ENCODE results near the gene NEDD4L.

NEDD4L gene

DNA sequence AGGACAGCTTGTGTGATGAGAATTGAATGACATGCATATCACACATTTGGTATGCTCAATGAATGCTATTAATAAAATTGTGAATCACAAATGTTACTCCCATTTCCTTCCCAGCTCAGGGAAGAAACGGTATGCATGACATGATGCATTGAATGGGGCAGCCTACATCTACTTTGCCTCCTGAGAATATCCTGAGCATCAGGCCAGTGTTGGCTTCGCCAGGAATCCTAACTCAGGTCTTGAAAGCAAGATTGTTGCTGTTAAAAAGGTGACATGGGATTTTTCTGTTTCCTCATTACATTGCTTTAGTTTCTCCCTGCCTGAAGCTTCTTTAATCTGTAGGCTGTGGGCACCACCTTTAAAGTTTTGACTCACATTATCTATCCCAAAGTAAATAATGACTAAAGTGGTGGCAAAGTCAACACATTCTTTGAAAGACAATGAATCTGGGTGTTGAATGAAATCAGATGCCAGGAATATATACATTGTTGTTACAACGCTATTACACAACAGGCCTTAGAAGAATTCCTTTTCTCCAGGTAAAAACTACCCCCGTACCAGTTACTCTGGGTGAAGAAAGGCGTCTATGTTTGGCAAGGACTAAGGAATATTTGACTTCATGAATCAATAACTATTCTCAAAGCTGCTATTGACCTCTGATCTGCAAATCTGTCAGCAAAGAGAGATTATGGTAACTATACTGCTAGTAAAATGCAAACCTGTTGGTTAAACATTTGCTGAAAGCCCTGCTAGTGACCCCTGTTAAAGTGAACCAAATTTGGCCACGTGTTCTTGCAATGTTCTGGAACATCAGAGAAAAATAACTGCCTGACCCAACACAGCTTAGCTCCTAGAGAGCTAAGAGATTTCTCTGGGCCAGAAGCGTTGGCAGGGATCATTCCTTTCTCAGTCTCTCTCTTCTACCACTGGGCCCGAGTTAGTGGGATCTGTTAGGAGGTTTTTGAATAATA is 30.5 kb upstream of the NEDD4L start:
- Histone ChIP-seq H3K9ac (ENCODE audit: low read depth, low read length) (no peak overlapping the region), H3K4me3 (ENCODE audit: low read length) (no peak overlapping the region), H3K4me1 (ENCODE audit: control insufficient read depth, insufficient read depth, low read length) (peaks cover 10% of the 10 kb centered on the region), H3K27me3 (ENCODE audit: control insufficient read depth, insufficient read depth, low read length) (no peaks in the 10 kb centered on the region), H3K36me3 (ENCODE audit: insufficient read depth, low read length) (no peaks in the 10 kb centered on the region), H3K9me3 (replicated peaks; ENCODE audit: low read length) (peaks cover 4% of the 10 kb centered on the region), H3K4me2 (ENCODE audit: low read length) (no peak overlapping the region)

DNA sequence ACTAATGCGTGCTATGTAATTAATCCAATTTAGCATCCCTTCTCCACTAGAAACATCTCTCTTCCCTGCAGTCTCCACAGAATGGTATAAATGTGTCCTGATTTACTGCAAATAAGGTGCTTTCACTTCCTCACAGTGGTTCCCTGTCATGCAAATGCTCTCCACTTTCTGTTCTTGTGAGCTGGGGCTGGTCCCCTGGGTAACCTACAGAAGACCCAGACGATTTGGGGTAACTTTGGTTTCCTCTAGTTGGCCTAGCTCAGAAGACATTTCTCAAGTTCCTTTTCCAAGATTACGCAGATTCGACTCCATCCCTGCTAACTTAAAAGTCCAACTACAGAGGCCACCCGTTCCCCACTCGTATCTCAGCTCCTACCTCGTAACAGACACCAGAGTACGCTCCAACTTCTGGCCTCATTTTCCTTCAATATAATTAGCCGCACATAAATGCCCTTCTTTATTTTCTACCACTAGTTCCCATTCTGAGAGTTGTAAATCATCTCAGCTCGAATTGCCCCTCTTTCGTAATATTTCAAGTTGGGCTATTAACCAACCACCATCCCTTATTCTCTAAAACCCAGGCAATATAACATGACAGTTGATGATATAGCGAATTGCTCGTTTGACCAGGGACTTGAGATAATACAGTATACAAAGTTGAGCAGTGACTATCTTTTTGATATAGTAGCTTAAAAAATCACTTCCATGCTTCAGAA is 28.8 kb upstream of the NEDD4L start:
- no peaks in the 10 kb centered on the region for H3K27me3 ChIP-seq (ENCODE audit: control insufficient read depth, insufficient read depth, low read length)
- H3K4me2 ChIP-seq (ENCODE audit: low read length), result no peak overlapping the region
- H3K9ac ChIP-seq (ENCODE audit: low read depth, low read length), result no peak overlapping the region
- H3K36me3 ChIP-seq (ENCODE audit: insufficient read depth, low read length), result no peaks in the 10 kb centered on the region
- H3K4me3 ChIP-seq (ENCODE audit: low read length), result no peak overlapping the region
- peaks cover 4% of the 10 kb centered on the region for H3K9me3 ChIP-seq (replicated peaks; ENCODE audit: low read length)
- H3K4me1 ChIP-seq (ENCODE audit: control insufficient read depth, insufficient read depth, low read length), result peaks cover 10% of the 10 kb centered on the region

DNA sequence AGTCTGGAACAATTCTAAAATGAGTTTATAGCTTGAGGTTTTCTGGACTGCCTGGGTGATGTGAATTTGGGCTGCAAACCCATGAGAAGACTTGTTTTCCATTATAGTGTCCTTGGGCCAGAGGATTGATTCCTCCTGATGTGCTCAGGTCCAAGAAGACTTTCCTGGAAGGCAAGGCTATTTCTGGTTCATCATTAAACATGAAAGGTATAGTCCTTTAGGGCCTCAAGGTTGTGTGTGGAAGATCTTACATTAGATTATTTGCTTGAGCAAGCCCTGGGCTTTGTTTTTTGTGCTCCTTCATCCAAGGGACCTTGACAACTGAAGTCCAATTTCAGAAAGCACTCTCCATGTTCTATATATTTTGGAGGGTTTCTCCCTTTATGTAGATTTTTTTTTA is 26.8 kb upstream of the NEDD4L start:
- Histone ChIP-seq H3K9me3 (replicated peaks; ENCODE audit: low read length) (peaks cover 4% of the 10 kb centered on the region), H3K4me1 (ENCODE audit: control insufficient read depth, insufficient read depth, low read length) (peaks cover 10% of the 10 kb centered on the region), H3K36me3 (ENCODE audit: insufficient read depth, low read length) (no peaks in the 10 kb centered on the region), H3K4me3 (ENCODE audit: low read length) (no peak overlapping the region), H3K4me2 (ENCODE audit: low read length) (no peak overlapping the region), H3K9ac (ENCODE audit: low read depth, low read length) (no peak overlapping the region), H3K27me3 (ENCODE audit: control insufficient read depth, insufficient read depth, low read length) (no peaks in the 10 kb centered on the region)

DNA sequence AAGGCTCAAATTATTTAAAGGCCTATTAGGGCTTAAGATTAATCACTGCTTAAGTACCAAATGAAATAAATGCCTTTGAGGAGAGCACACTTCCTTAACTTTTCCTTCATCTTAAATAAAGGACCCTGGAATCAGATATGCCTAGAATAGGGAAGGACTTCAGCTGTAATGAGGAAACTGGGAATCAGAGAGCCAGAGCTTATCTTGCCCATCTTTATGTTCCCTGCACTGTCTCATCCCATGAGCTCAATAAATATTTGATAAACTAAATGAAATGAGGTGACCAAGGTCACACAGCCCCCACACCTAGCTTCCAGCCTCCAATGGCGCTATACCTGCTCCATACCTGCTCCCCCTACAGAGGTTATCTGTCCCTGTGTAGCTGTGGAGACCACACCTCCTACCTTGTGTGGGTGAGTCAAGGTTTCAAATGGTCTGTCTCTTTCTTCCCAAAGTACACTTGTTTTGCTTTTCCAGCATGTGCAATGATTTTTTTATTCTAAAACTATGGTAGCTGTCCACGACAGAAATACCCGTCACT is 23.4 kb upstream of the NEDD4L start:
- H3K4me3 ChIP-seq (ENCODE audit: low read length), result no peak overlapping the region
- H3K4me2 ChIP-seq (ENCODE audit: low read length), result no peak overlapping the region
- H3K36me3 ChIP-seq (ENCODE audit: insufficient read depth, low read length), result no peaks in the 10 kb centered on the region
- H3K27me3 ChIP-seq (ENCODE audit: control insufficient read depth, insufficient read depth, low read length), result peaks cover 4% of the 10 kb centered on the region
- H3K4me1 ChIP-seq (ENCODE audit: control insufficient read depth, insufficient read depth, low read length), result peaks cover 3% of the 10 kb centered on the region
- peaks cover 4% of the 10 kb centered on the region for H3K9me3 ChIP-seq (replicated peaks; ENCODE audit: low read length)
- H3K9ac ChIP-seq (ENCODE audit: low read depth, low read length), result no peak overlapping the region

- no peak overlapping the region for H3K4me2 ChIP-seq (ENCODE audit: low read length)
- H3K9me3 ChIP-seq (replicated peaks; ENCODE audit: low read length), result no peaks in the 10 kb centered on the region
- H3K27me3 ChIP-seq (ENCODE audit: control insufficient read depth, insufficient read depth, low read length), result peaks cover 10% of the 10 kb centered on the region
- no peak overlapping the region for H3K4me3 ChIP-seq (ENCODE audit: low read length)
- peaks cover 3% of the 10 kb centered on the region for H3K4me1 ChIP-seq (ENCODE audit: control insufficient read depth, insufficient read depth, low read length)
- no peaks in the 10 kb centered on the region for H3K36me3 ChIP-seq (ENCODE audit: insufficient read depth, low read length)
- no peak overlapping the region for H3K9ac ChIP-seq (ENCODE audit: low read depth, low read length)
Observed at GRCh38 chr18:58021504-58021903, 22.5 kb upstream of the NEDD4L start.

- H3K9ac ChIP-seq (ENCODE audit: low read depth, low read length), result no peak overlapping the region
- no peaks in the 10 kb centered on the region for H3K9me3 ChIP-seq (replicated peaks; ENCODE audit: low read length)
- no peaks in the 10 kb centered on the region for H3K36me3 ChIP-seq (ENCODE audit: insufficient read depth, low read length)
- H3K4me2 ChIP-seq (ENCODE audit: low read length), result no peak overlapping the region
- peaks cover 3% of the 10 kb centered on the region for H3K4me1 ChIP-seq (ENCODE audit: control insufficient read depth, insufficient read depth, low read length)
- H3K4me3 ChIP-seq (ENCODE audit: low read length), result no peak overlapping the region
- peaks cover 19% of the 10 kb centered on the region for H3K27me3 ChIP-seq (ENCODE audit: control insufficient read depth, insufficient read depth, low read length)
Observed at GRCh38 chr18:58023108-58023507, 20.9 kb upstream of the NEDD4L start.

DNA sequence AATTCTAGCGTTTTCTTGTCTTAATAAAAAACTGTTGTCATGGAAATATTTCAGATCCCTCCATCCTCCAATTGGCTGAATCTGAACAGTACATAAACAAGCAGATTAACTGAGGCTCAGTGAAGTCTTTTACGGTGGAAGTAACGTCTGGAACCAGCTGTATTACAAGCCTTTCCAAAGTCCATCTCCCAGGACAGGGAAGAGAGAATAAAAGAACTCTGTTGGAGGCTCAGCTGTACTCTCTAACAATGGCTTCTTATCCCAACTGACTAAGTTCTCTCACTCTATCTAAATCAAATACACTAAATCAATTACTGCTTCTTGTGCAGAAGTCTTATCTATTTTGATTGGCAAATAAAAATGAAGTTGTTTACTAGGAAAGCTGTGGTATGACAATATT is 19.9 kb upstream of the NEDD4L start:
- Histone ChIP-seq H3K9ac (ENCODE audit: low read depth, low read length) (no peak overlapping the region), H3K4me3 (ENCODE audit: low read length) (no peak overlapping the region), H3K36me3 (ENCODE audit: insufficient read depth, low read length) (no peaks in the 10 kb centered on the region), H3K9me3 (replicated peaks; ENCODE audit: low read length) (no peaks in the 10 kb centered on the region), H3K27me3 (ENCODE audit: control insufficient read depth, insufficient read depth, low read length) (peaks cover 29% of the 10 kb centered on the region), H3K4me2 (ENCODE audit: low read length) (no peak overlapping the region), H3K4me1 (ENCODE audit: control insufficient read depth, insufficient read depth, low read length) (peaks cover 3% of the 10 kb centered on the region)

DNA sequence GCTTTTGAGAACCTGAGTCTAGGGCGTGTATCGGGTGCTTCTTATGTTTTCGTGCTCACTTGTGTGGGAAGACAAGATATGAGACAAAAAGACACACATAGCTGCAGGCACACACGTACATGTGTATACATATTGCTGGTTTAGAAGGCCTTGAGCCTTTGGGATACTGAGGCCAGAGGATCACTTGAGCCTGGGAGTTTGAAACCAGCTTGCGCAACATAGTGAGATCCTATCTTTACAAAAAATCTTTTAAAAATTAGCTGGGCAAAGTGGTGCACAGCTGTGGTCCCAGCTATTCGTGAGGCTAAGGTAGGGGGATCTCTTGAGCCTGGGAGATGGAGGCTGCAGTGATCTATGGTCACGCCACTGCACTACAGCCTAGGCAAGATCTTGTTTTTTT is 18.8 kb upstream of the NEDD4L start:
- peaks cover 39% of the 10 kb centered on the region for H3K27me3 ChIP-seq (ENCODE audit: control insufficient read depth, insufficient read depth, low read length)
- no peak overlapping the region for H3K9ac ChIP-seq (ENCODE audit: low read depth, low read length)
- H3K9me3 ChIP-seq (replicated peaks; ENCODE audit: low read length), result no peaks in the 10 kb centered on the region
- H3K4me3 ChIP-seq (ENCODE audit: low read length), result no peak overlapping the region
- no peaks in the 10 kb centered on the region for H3K36me3 ChIP-seq (ENCODE audit: insufficient read depth, low read length)
- H3K4me2 ChIP-seq (ENCODE audit: low read length), result no peak overlapping the region
- peaks cover 3% of the 10 kb centered on the region for H3K4me1 ChIP-seq (ENCODE audit: control insufficient read depth, insufficient read depth, low read length)

GRCh38 chr18:58025733-58026132 is 18.3 kb upstream of the NEDD4L start:
- Histone ChIP-seq H3K27me3 (ENCODE audit: control insufficient read depth, insufficient read depth, low read length) (peaks cover 40% of the 10 kb centered on the region), H3K4me2 (ENCODE audit: low read length) (no peak overlapping the region), H3K9me3 (replicated peaks; ENCODE audit: low read length) (no peaks in the 10 kb centered on the region), H3K4me3 (ENCODE audit: low read length) (no peak overlapping the region), H3K4me1 (ENCODE audit: control insufficient read depth, insufficient read depth, low read length) (peaks cover 3% of the 10 kb centered on the region), H3K36me3 (ENCODE audit: insufficient read depth, low read length) (no peaks in the 10 kb centered on the region), H3K9ac (ENCODE audit: low read depth, low read length) (no peak overlapping the region)

DNA sequence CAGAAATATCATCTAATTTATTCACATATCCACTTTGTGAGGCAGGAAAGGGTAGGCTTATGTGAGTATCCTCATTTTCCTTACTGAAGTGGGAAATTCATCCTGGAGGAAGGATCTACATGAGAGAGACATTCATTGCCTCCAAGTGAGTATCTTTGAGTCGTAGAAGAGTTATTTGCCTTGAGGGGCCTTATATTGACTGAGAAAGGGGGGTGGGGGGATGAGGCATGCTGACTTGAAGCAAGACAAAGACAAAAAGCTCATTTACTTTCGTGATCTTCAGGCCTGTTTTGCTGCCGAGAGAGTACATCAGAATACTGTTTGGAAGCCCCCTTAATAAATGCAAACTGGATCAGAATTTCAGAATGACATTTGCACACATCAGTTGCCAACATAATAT is 17.6 kb upstream of the NEDD4L start:
- Histone ChIP-seq H3K9me3 (replicated peaks; ENCODE audit: low read length) (no peaks in the 10 kb centered on the region), H3K36me3 (ENCODE audit: insufficient read depth, low read length) (no peaks in the 10 kb centered on the region), H3K4me3 (ENCODE audit: low read length) (no peak overlapping the region), H3K4me1 (ENCODE audit: control insufficient read depth, insufficient read depth, low read length) (peaks cover 3% of the 10 kb centered on the region), H3K27me3 (ENCODE audit: control insufficient read depth, insufficient read depth, low read length) (peaks cover 47% of the 10 kb centered on the region), H3K4me2 (ENCODE audit: low read length) (no peak overlapping the region), H3K9ac (ENCODE audit: low read depth, low read length) (no peak overlapping the region)

- Histone ChIP-seq H3K27me3 (ENCODE audit: control insufficient read depth, insufficient read depth, low read length) (peaks cover 51% of the 10 kb centered on the region), H3K4me1 (ENCODE audit: control insufficient read depth, insufficient read depth, low read length) (peaks cover 3% of the 10 kb centered on the region), H3K9me3 (replicated peaks; ENCODE audit: low read length) (no peaks in the 10 kb centered on the region), H3K4me3 (ENCODE audit: low read length) (no peak overlapping the region), H3K36me3 (ENCODE audit: insufficient read depth, low read length) (no peaks in the 10 kb centered on the region), H3K4me2 (ENCODE audit: low read length) (no peak overlapping the region), H3K9ac (ENCODE audit: low read depth, low read length) (no peak overlapping the region)
Observed at GRCh38 chr18:58026857-58027256, 17.2 kb upstream of the NEDD4L start.
